Activated CD4-positive, alpha-beta T cell treated with anti-CD3 and anti-CD28 coated beads, Interleukin-2, amount 10 ng/mL, durations not matched to agents 24 days and 14 days (primary cell): Measurements from ENCODE around the gene SLC25A3. TPM values are rescaled to one million over a fixed set of nuclear protein-coding genes. Genes with fewer than 3 reads are reported as not detected.
"Not testable (repeated sequence)": the region's sequence is repeated elsewhere in the genome, so short reads cannot be mapped to it uniquely, and the experiment has no call there.

Experiments used
- DNase-seq: peaks from one replicate; pipeline ENCODE4 v3.0.0; 2022
- H3K27ac Mint-ChIP-seq: one replicate; pipeline ENCODE4 v1.8.0; 2022; ENCODE audit warnings: mild to moderate bottlenecking, mixed read lengths
- H3K27me3 Mint-ChIP-seq: one replicate; pipeline ENCODE4 v1.8.0; 2022; ENCODE audit warnings: mixed read lengths
- H3K36me3 Mint-ChIP-seq: one replicate; pipeline ENCODE4 v1.8.0; 2022; ENCODE audit warnings: low read depth, mild to moderate bottlenecking, mixed read lengths
- H3K4me1 Mint-ChIP-seq: one replicate; pipeline ENCODE4 v1.8.0; 2021; ENCODE audit warnings: mixed read lengths
- H3K4me3 Mint-ChIP-seq: one replicate; pipeline ENCODE4 v1.8.0; 2022; ENCODE audit warnings: mild to moderate bottlenecking, moderate library complexity, mixed read lengths
- H3K9me3 Mint-ChIP-seq: one replicate; pipeline ENCODE4 v1.8.0; 2021; ENCODE audit warnings: mixed read lengths
- intact Hi-C: fragments of 100-400 bp; cut with micrococcal nuclease; formaldehyde crosslinking; loops from one replicate; pipeline ENCODE4 v1.15.1; 2023
- total RNA-seq: library from RNA; stranded (reverse); gene quantifications from 2 replicates; pipeline ENCODE4 v1.2.3, GENCODE V29; 2022

SLC25A3 gene
- total RNA-seq, 1 donor from 2014 or later: 598 TPM

- no peaks in the 10 kb centered on the region for H3K9me3 Mint-ChIP-seq
Observed at GRCh38 chr12:98579347-98579746, 14.1 kb upstream of the SLC25A3 start.

DNA sequence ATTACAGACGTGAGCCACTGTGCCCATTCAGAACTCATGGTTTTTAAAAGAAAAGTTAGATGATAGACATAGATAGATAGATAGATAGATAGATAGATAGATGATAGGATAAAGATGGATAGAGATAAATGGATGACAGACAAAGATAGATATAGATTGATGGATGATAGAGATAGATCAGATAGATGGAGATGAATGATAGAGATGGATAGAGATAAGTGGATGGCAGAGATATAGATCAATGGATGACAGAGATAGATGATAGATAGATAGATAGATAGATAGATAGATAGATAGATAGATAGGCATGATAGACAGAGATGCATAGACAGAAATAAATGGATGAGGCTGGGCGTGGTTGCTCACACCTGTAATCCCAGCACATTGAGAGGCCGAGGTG is 13.7 kb upstream of the SLC25A3 start:
- no peak for DNase-seq
- Mint-ChIP-seq H3K4me1 (peaks cover 3% of the 10 kb centered on the region), H3K4me3 (no peak overlapping the region), H3K9me3 (no peaks in the 10 kb centered on the region), H3K36me3 (no peaks in the 10 kb centered on the region), H3K27me3 (peaks cover 8% of the 10 kb centered on the region), H3K27ac (no peak overlapping the region)
- intact Hi-C loops: no loop called here

More at GRCh38 chr12:98579347-98579746, 14.1 kb upstream of the SLC25A3 start:
- no peak for DNase-seq
- intact Hi-C loops: no loop called here
- H3K4me1 Mint-ChIP-seq: peaks cover 3% of the 10 kb centered on the region
- no peak overlapping the region for H3K27ac Mint-ChIP-seq
- no peak overlapping the region for H3K4me3 Mint-ChIP-seq
- no peaks in the 10 kb centered on the region for H3K36me3 Mint-ChIP-seq
- H3K27me3 Mint-ChIP-seq: peaks cover 8% of the 10 kb centered on the region

DNA sequence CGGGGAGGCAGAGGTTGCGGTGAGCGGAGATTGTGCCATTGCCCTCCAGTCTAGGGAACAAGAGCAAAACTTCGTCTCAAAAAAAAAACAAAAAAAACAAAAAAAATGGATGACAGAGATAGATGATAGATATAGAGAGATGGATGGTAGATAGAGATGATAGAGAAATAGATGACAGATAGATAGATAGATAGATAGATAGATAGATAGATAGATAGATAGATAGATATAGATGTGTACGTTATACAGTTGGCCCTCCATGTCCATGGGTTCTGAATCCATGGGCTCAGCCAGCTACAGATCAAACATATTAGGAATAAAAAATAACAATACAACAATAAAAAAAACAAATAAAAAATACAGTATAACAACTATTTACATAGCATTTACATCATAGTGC is 12.8 kb upstream of the SLC25A3 start:
- no peak for DNase-seq
- Mint-ChIP-seq H3K4me3 (no peak overlapping the region), H3K4me1 (peaks cover 3% of the 10 kb centered on the region), H3K27ac (no peak overlapping the region), H3K36me3 (no peaks in the 10 kb centered on the region), H3K27me3 (peaks cover 8% of the 10 kb centered on the region), H3K9me3 (no peaks in the 10 kb centered on the region)
- intact Hi-C loops: no loop called here

DNA sequence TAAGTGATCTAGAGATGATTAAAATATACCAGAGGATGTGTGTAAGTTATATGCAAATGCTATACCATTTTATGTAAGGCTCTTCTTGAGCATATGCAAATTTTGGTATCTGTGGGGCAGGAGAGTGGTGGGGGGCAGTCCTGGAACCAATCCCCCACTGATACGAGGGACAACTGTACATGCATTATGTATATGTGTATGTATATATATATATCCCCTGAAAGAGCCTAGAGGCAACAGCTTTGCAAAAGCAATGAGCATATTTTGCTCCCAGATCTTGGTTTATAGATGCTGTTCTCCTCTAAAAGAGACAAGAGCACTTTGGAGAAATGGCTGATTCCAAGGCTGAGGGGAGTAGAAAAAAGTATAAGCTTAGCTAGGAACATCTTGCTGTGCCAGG is 12.4 kb upstream of the SLC25A3 start:
- no peak overlapping the region for H3K4me3 Mint-ChIP-seq
- no peak overlapping the region for H3K27ac Mint-ChIP-seq
- no peaks in the 10 kb centered on the region for H3K9me3 Mint-ChIP-seq
- H3K36me3 Mint-ChIP-seq: no peaks in the 10 kb centered on the region
- peaks cover 8% of the 10 kb centered on the region for H3K27me3 Mint-ChIP-seq
- no peak for DNase-seq
- peaks cover 3% of the 10 kb centered on the region for H3K4me1 Mint-ChIP-seq
- intact Hi-C loops: no loop called here

GRCh38 chr12:98582093-98582492 is 11.4 kb upstream of the SLC25A3 start:
- Mint-ChIP-seq H3K9me3 (no peaks in the 10 kb centered on the region), H3K4me1 (peaks cover 3% of the 10 kb centered on the region), H3K27ac (no peak overlapping the region), H3K4me3 (no peak overlapping the region), H3K27me3 (peaks cover 7% of the 10 kb centered on the region), H3K36me3 (no peaks in the 10 kb centered on the region)
- DNase-seq: no peak
- intact Hi-C loops: no loop called here

GRCh38 chr12:98587084-98587483 is 6.4 kb upstream of the SLC25A3 start:
- H3K4me1 Mint-ChIP-seq: no peaks in the 10 kb centered on the region
- DNase-seq: no peak
- no peak overlapping the region for H3K27ac Mint-ChIP-seq
- intact Hi-C loops: no loop called here
- no peak overlapping the region for H3K4me3 Mint-ChIP-seq
- no peaks in the 10 kb centered on the region for H3K36me3 Mint-ChIP-seq
- peaks cover 4% of the 10 kb centered on the region for H3K27me3 Mint-ChIP-seq
- H3K9me3 Mint-ChIP-seq: no peaks in the 10 kb centered on the region

- H3K9me3 Mint-ChIP-seq: no peaks in the 10 kb centered on the region
- peak overlapping the region; percentile 56 for H3K27ac Mint-ChIP-seq
- peaks cover 16% of the 10 kb centered on the region for H3K4me1 Mint-ChIP-seq
- no peak overlapping the region for H3K4me3 Mint-ChIP-seq
- DNase-seq: no peak
- peaks cover 1% of the 10 kb centered on the region for H3K27me3 Mint-ChIP-seq
- peaks cover 22% of the 10 kb centered on the region for H3K36me3 Mint-ChIP-seq
- intact Hi-C loops: loop anchor here (5.0 kb wide), 1 partner anchor 59 kb away; no protein-coding TSS in a partner anchor
Observed at GRCh38 chr12:98591209-98591608, 2.3 kb upstream of the SLC25A3 start.

DNA sequence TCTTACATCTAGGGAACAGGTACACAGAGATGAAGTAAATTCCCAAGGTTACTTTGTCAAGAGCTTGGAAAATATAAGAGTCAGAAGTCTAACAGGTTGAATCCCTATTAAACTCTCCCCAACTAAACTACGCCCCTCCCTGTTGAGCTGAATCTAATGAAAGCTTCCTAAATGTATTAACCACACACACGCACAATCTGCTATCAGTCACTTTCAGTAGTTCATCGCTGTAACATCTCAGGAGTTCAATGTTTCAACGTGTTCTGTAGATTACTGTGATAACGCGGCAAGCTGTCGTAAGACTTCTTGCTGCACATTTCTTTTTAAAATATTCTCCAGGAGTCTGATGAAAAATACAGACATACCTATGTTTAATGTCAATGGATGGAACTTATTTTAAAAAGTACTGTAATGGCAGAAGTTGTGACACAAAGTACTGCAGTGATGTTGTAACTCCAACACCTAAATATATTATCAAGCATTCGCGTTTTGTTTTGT is 612 bp upstream of the SLC25A3 start:
- H3K4me1 Mint-ChIP-seq: peaks cover 16% of the 10 kb centered on the region
- H3K36me3 Mint-ChIP-seq: peaks cover 37% of the 10 kb centered on the region
- intact Hi-C loops: loop anchor here (1.0 to 5.0 kb wide), 5 partner anchors 26 to 90 kb away; partner anchors contain the start of genes IKBIP and TMPO
- H3K9me3 Mint-ChIP-seq: no peaks in the 10 kb centered on the region
- H3K27ac Mint-ChIP-seq: peak overlapping the region; percentile 99
- peak overlapping the region; percentile 98 for H3K4me3 Mint-ChIP-seq
- DNase-seq: peak; percentile 72
- peaks cover 1% of the 10 kb centered on the region for H3K27me3 Mint-ChIP-seq

GRCh38 chr12:98594050-98594835 is 757 bp downstream of the SLC25A3 start:
- intact Hi-C loops: loop anchor here (2.0 to 5.0 kb wide), 2 partner anchors 62 to 147 kb away; no protein-coding TSS in a partner anchor
- H3K27me3 Mint-ChIP-seq: peaks cover 1% of the 10 kb centered on the region
- H3K4me3 Mint-ChIP-seq: peak overlapping the region; percentile 98
- peaks cover 49% of the 10 kb centered on the region for H3K36me3 Mint-ChIP-seq
- H3K4me1 Mint-ChIP-seq: peaks cover 19% of the 10 kb centered on the region
- H3K9me3 Mint-ChIP-seq: no peaks in the 10 kb centered on the region
- peak; percentile 66 for DNase-seq
- H3K27ac Mint-ChIP-seq: peak overlapping the region; percentile 99

DNA sequence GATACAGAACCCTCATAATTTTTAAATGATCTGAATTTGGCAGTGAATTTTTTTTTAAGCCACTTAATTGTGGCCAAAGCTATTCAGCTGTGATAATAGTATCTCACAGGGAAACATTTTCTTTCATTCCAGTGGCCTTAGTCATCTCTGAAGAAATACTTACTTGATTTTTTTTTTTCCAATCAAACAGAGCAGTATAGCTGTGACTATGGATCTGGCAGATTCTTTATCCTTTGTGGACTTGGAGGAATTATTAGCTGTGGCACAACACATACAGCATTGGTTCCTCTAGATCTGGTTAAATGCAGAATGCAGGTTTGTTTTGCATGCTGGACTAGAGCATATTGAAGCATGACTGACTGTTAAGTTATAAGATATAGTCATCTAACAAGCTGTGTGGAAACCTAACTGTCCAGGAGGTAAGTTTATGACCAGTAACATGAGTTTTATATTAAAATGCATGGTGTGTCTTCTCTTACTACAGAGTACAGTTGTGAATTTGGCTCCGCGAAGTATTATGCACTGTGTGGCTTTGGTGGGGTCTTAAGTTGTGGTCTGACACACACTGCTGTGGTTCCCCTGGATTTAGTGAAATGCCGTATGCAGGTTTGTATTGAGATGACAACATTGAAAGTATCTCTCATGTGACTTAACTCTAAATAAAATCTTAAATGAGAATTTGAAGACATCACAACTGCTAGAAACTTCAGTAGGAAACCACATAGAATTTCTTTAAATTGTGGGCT is 1.9 kb downstream of the SLC25A3 start:
- H3K4me1 Mint-ChIP-seq: peaks cover 21% of the 10 kb centered on the region
- H3K36me3 Mint-ChIP-seq: peaks cover 58% of the 10 kb centered on the region
- H3K27ac Mint-ChIP-seq: peak overlapping the region; percentile 99
- H3K27me3 Mint-ChIP-seq: peaks cover 1% of the 10 kb centered on the region
- no peaks in the 10 kb centered on the region for H3K9me3 Mint-ChIP-seq
- intact Hi-C loops: loop anchor here (2.0 kb wide), 1 partner anchor 145 kb away; no protein-coding TSS in a partner anchor
- H3K4me3 Mint-ChIP-seq: peak overlapping the region; percentile 98
- DNase-seq: peak; percentile 63

- intact Hi-C loops: not testable (repeated sequence)
Observed at GRCh38 chr12:98597313-98597712, 3.8 kb downstream of the SLC25A3 start.

DNA sequence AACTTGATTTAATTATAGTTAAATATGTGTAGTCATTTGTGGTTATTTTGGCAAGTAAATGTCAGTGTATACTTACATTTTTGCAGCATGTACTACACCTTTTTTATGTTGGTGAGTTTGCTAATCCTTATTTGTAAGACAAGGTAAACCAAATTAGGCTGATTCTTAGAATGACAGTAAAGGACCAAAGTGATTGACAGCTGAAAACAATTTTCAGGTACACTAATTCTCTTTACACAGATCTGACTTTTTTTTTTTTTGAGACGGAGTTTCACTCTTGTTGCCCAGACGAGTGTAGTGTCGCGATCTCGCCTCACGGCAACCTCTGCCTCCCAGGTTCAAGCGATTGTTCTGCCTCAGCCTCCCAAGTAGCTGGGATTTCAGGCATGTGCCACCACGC is 8.4 kb downstream of the SLC25A3 start:
- peaks cover 59% of the 10 kb centered on the region for H3K36me3 Mint-ChIP-seq

More at GRCh38 chr12:98597313-98597712, 3.8 kb downstream of the SLC25A3 start:
- H3K27ac Mint-ChIP-seq, H3K27me3 Mint-ChIP-seq, H3K4me3 Mint-ChIP-seq, DNase-seq, H3K9me3 Mint-ChIP-seq: not testable (repeated sequence)
- H3K36me3 Mint-ChIP-seq: peaks cover 71% of the 10 kb centered on the region
- peaks cover 24% of the 10 kb centered on the region for H3K4me1 Mint-ChIP-seq

GRCh38 chr12:98606359-98606988 is 13.0 kb downstream of the SLC25A3 start:
- H3K9me3 Mint-ChIP-seq: no peaks in the 10 kb centered on the region
- H3K27me3 Mint-ChIP-seq: no peaks in the 10 kb centered on the region
- DNase-seq: no peak
- peaks cover 5% of the 10 kb centered on the region for H3K4me1 Mint-ChIP-seq
- no peak overlapping the region for H3K4me3 Mint-ChIP-seq
- no peak overlapping the region for H3K27ac Mint-ChIP-seq
- intact Hi-C loops: no loop called here
- peaks cover 21% of the 10 kb centered on the region for H3K36me3 Mint-ChIP-seq

More for the DNA sequence above, 8.4 kb downstream of the SLC25A3 start:
- Mint-ChIP-seq H3K27me3 (no peaks in the 10 kb centered on the region), H3K4me1 (peaks cover 8% of the 10 kb centered on the region), H3K4me3 (no peak overlapping the region), H3K27ac (no peak overlapping the region), H3K9me3 (no peaks in the 10 kb centered on the region)
- DNase-seq: no peak
- intact Hi-C loops: no loop called here
